Parathyroid adenoma (tissue), 2 donors: ENCODE results near the gene WIPI1.

Experiments
- H2AFZ ChIP-seq: fragments of 300-600 bp; sonication (generic); one replicate; pipeline ENCODE4 v1.7.0; 2017; ENCODE audit warnings: antibody characterized with exemption, mild to moderate bottlenecking
- H3K27ac ChIP-seq: fragments of 300-600 bp; sonication (generic); one replicate; pipeline ENCODE4 v1.7.0; 2017
- H3K27me3 ChIP-seq: fragments of 300-600 bp; sonication (generic); one replicate; pipeline ENCODE4 v1.7.0; 2017; ENCODE audit warnings: low read length; ENCODE audit not compliant: control insufficient read depth, insufficient read depth
- H3K36me3 ChIP-seq: fragments of 300-600 bp; sonication (generic); one replicate; pipeline ENCODE4 v1.7.0; 2017; ENCODE audit warnings: low read length; ENCODE audit not compliant: control insufficient read depth, insufficient read depth
- H3K4me1 ChIP-seq: fragments of 300-600 bp; sonication (generic); one replicate; pipeline ENCODE4 v1.7.0; 2017; ENCODE audit warnings: control low read depth
- H3K4me2 ChIP-seq: fragments of 300-600 bp; sonication (generic); one replicate; pipeline ENCODE4 v1.7.0; 2017; ENCODE audit warnings: low read length
- H3K4me3 ChIP-seq: fragments of 300-600 bp; sonication (generic); one replicate; pipeline ENCODE4 v1.7.0; 2017; ENCODE audit warnings: low read depth, low read length
- H3K79me2 ChIP-seq: fragments of 300-600 bp; sonication (generic); one replicate; pipeline ENCODE4 v1.7.0; 2017; ENCODE audit warnings: control low read depth
- H3K9ac ChIP-seq: fragments of 300-600 bp; sonication (generic); one replicate; pipeline ENCODE4 v1.7.0; 2017; ENCODE audit warnings: mild to moderate bottlenecking
- H3K9me3 ChIP-seq: fragments of 300-600 bp; sonication (generic); one replicate; pipeline ENCODE4 v1.7.0; 2017; ENCODE audit warnings: low read length; ENCODE audit not compliant: control insufficient read depth
- CTCF ChIP-seq: fragments of 300-600 bp; sonication (generic); IDR thresholded peaks from one replicate; pipeline ENCODE4 v1.7.0; 2017; ENCODE audit warnings: antibody characterized with exemption, mild to moderate bottlenecking
- donor health status: primary hyperparathyroidism.

Gene WIPI1

GRCh38 chr17:68458260-68459036 lies 1.2 kb upstream of the WIPI1 start:
- peak overlapping the region; percentile 88 for H2AFZ ChIP-seq
- H3K27me3 ChIP-seq, result no peaks in the 10 kb centered on the region
- H3K9ac ChIP-seq, result no peak overlapping the region
- H3K79me2 ChIP-seq, result no peaks in the 10 kb centered on the region
- no peaks in the 10 kb centered on the region for H3K36me3 ChIP-seq
- peak overlapping the region; percentile 76 for H3K4me2 ChIP-seq
- peak overlapping the region; percentile 59 for H3K4me3 ChIP-seq
- H3K4me1 ChIP-seq, result peaks cover 5% of the 10 kb centered on the region
- H3K27ac ChIP-seq, result peak overlapping the region; percentile 72
- TF ChIP-seq CTCF, result no peak
- H3K9me3 ChIP-seq, result no peaks in the 10 kb centered on the region

- H2AFZ ChIP-seq, result peak overlapping the region; percentile 88
- H3K4me2 ChIP-seq, result peak overlapping the region; percentile 76
- no peaks in the 10 kb centered on the region for H3K9me3 ChIP-seq
- H3K27ac ChIP-seq, result peak overlapping the region; percentile 72
- H3K4me3 ChIP-seq, result peak overlapping the region; percentile 59
- no peaks in the 10 kb centered on the region for H3K36me3 ChIP-seq
- H3K27me3 ChIP-seq, result no peaks in the 10 kb centered on the region
- peaks cover 1% of the 10 kb centered on the region for H3K79me2 ChIP-seq
- no peak overlapping the region for H3K9ac ChIP-seq
- no peak for TF ChIP-seq CTCF
- peaks cover 3% of the 10 kb centered on the region for H3K4me1 ChIP-seq
These were observed 403 bp upstream of the WIPI1 start for GRCh38 chr17:68457539-68458259.

GRCh38 chr17:68456339-68457167 lies 743 bp downstream of the WIPI1 start:
- peak overlapping the region; percentile 82 for H3K27ac ChIP-seq
- no peaks in the 10 kb centered on the region for H3K27me3 ChIP-seq
- no peaks in the 10 kb centered on the region for H3K4me1 ChIP-seq
- no peaks in the 10 kb centered on the region for H3K9me3 ChIP-seq
- peaks cover 11% of the 10 kb centered on the region for H3K79me2 ChIP-seq
- peak overlapping the region; percentile 87 for H2AFZ ChIP-seq
- no peak for TF ChIP-seq CTCF
- H3K4me3 ChIP-seq, result peak overlapping the region; percentile 69
- H3K36me3 ChIP-seq, result no peaks in the 10 kb centered on the region
- peak overlapping the region; percentile 22 for H3K9ac ChIP-seq
- peak overlapping the region; percentile 89 for H3K4me2 ChIP-seq

- Histone ChIP-seq H3K4me1 (no peaks in the 10 kb centered on the region), H3K4me3 (peak overlapping the region; percentile 69), H3K4me2 (no peak overlapping the region), H3K9me3 (no peaks in the 10 kb centered on the region), H3K27me3 (no peaks in the 10 kb centered on the region), H3K79me2 (peaks cover 16% of the 10 kb centered on the region), H3K36me3 (no peaks in the 10 kb centered on the region), H3K27ac (peak overlapping the region; percentile 82), H3K9ac (no peak overlapping the region), H2AFZ (no peak overlapping the region)
- TF ChIP-seq CTCF, result no peak
These were observed 1.4 kb downstream of the WIPI1 start for GRCh38 chr17:68455901-68456338.
